ENCODE results near the gene JAZF1. TPM values are rescaled to one million over a fixed set of nuclear protein-coding genes. Genes with fewer than 3 reads are reported as not detected.

Gene JAZF1
- total RNA-seq, 2 experiments from 2014 or later: 3.3 to 4.0 TPM

- POLR2A ChIA-PET: no interaction called here
- Mint-ChIP-seq H3K27me3 (no peaks in the 10 kb centered on the region), H3K4me1 (ENCODE audit: low read depth) (peaks cover 20% of the 10 kb centered on the region), H3K27ac (no peak overlapping the region), H3K36me3 (ENCODE audit: low read depth) (no peaks in the 10 kb centered on the region), H3K9me3 (no peaks in the 10 kb centered on the region), H3K4me3 (no peak overlapping the region)
- CTCF ChIA-PET: no interaction called here
- intact Hi-C loops (cut with micrococcal nuclease): no loop called here
- ATAC-seq (no peak), DNase-seq (no peak)
- no peak for TF ChIP-seq CTCF (IDR thresholded peaks at IDR 0.05)
Observed at GRCh38 chr7:27948861-27949260, 231.7 kb downstream of the JAZF1 start.

GRCh38 chr7:27947586-27948278, 232.9 kb downstream of the JAZF1 start:
- Mint-ChIP-seq H3K9me3 (no peaks in the 10 kb centered on the region), H3K27ac (no peak overlapping the region), H3K4me1 (ENCODE audit: low read depth) (peaks cover 11% of the 10 kb centered on the region), H3K36me3 (ENCODE audit: low read depth) (no peaks in the 10 kb centered on the region), H3K4me3 (no peak overlapping the region), H3K27me3 (no peaks in the 10 kb centered on the region)
- TF ChIP-seq CTCF (IDR thresholded peaks at IDR 0.05): no peak
- CTCF ChIA-PET: no interaction called here
- DNase-seq (no peak), ATAC-seq (no peak)
- intact Hi-C loops (cut with micrococcal nuclease): no loop called here
- POLR2A ChIA-PET: no interaction called here

GRCh38 chr7:27946351-27946750, 234.2 kb downstream of the JAZF1 start:
- no peak for TF ChIP-seq CTCF (IDR thresholded peaks at IDR 0.05)
- ATAC-seq: no peak
- H3K27me3 Mint-ChIP-seq: no peaks in the 10 kb centered on the region
- no peaks in the 10 kb centered on the region for H3K9me3 Mint-ChIP-seq
- H3K4me1 Mint-ChIP-seq (ENCODE audit: low read depth): no peaks in the 10 kb centered on the region
- no peak overlapping the region for H3K27ac Mint-ChIP-seq
- no peak overlapping the region for H3K4me3 Mint-ChIP-seq
- no peak for DNase-seq
- intact Hi-C loops (cut with micrococcal nuclease): no loop called here
- POLR2A ChIA-PET: no interaction called here
- CTCF ChIA-PET: no interaction called here
- no peaks in the 10 kb centered on the region for H3K36me3 Mint-ChIP-seq (ENCODE audit: low read depth)

- intact Hi-C loops (cut with micrococcal nuclease): no loop called here
- H3K27ac Mint-ChIP-seq: no peak overlapping the region
- DNase-seq (no peak), ATAC-seq (no peak)
- H3K27me3 Mint-ChIP-seq: no peaks in the 10 kb centered on the region
- no peaks in the 10 kb centered on the region for H3K36me3 Mint-ChIP-seq (ENCODE audit: low read depth)
- no peaks in the 10 kb centered on the region for H3K4me1 Mint-ChIP-seq (ENCODE audit: low read depth)
- CTCF ChIA-PET: interaction anchor here (0.8 to 2.2 kb wide), 2 partner anchors 9 to 75 kb away, joined by 3 to 6 read pairs; no protein-coding TSS in a partner anchor
- peaks cover 2% of the 10 kb centered on the region for H3K9me3 Mint-ChIP-seq
- no peak for TF ChIP-seq CTCF (IDR thresholded peaks at IDR 0.05)
- POLR2A ChIA-PET: no interaction called here
- no peak overlapping the region for H3K4me3 Mint-ChIP-seq
Observed at GRCh38 chr7:27945058-27945795, 235.4 kb downstream of the JAZF1 start.

GRCh38 chr7:27944643-27945042, 236.0 kb downstream of the JAZF1 start:
- H3K9me3 Mint-ChIP-seq: peaks cover 2% of the 10 kb centered on the region
- intact Hi-C loops (cut with micrococcal nuclease): no loop called here
- no peaks in the 10 kb centered on the region for H3K36me3 Mint-ChIP-seq (ENCODE audit: low read depth)
- ChIA-PET CTCF (interaction anchor here (0.8 to 2.2 kb wide), 2 partner anchors 9 to 76 kb away, joined by 3 to 6 read pairs; no protein-coding TSS in a partner anchor), POLR2A (no interaction called here)
- no peaks in the 10 kb centered on the region for H3K4me1 Mint-ChIP-seq (ENCODE audit: low read depth)
- H3K4me3 Mint-ChIP-seq: no peak overlapping the region
- H3K27ac Mint-ChIP-seq: no peak overlapping the region
- ATAC-seq: no peak
- H3K27me3 Mint-ChIP-seq: no peaks in the 10 kb centered on the region
- DNase-seq: no peak
- TF ChIP-seq CTCF (IDR thresholded peaks at IDR 0.05): no peak

Data from activated CD8-positive, alpha-beta T cell treated with anti-CD3 and anti-CD28 coated beads for 36 hours (primary cell).